ENCODE results near the gene TSPAN9.

DNA sequence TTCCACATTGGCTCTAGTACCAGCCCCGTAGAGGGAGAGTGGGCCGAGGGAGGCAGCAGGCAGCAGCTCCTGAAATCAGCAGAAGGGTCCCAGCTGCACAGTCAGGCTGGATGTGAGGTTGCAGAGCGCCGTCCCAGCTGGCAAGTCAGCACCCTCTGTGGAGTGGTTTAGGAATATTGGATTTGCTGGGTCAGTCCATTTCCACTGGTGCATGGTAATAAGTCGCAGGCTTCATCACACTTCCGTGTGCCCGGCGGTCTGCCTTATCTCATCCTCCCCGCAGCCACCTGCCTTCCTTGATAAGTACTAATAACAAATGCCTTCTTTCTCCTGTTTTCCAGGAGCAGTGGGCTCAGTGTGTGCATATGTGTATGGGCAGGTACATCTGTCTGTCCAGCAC is 112.9 kb downstream of the TSPAN9 start:
- TF ChIP-seq CTCF (IDR thresholded peaks at IDR 0.05; ENCODE audit: low read depth, low read length, poor library complexity, severe bottlenecking): no peak
- no peak for TF ChIP-seq EZH2phosphoT487 (IDR thresholded peaks at IDR 0.05; ENCODE audit: borderline replicate concordance, low read length)

Data from DOHH2 (cell line).